ENCODE data around the gene BRD9.

DNA sequence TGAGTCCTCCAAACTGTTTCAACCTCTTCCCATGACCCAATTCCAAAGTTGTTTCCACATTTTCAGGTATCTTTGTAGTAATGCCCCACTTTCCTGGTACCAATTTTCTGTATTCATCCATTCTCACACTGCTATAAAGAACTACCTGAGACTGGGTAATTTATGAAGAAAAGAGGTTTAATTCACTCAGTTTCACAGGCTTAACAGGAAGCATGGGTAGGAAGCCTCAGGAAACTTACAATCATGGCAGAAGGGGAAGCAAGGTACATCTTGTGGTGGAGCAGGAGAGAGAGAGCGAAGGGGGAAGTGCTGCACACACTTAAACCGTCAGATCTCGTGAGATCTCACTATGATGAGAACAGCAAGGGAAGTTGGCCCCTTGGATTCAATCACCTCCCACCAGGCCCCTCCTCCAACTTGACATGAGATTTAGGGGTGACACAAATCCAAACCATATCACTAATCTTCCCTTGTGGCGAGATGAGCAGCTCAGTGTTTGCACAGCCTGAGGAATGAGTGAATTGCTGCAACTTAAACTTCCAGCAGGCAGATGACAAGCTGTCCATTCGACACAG, 43.0 kb upstream of the BRD9 start:
- no peak for TF ChIP-seq POLR2A (IDR thresholded peaks at IDR 0.05)
- TF ChIP-seq, protein P1, sequence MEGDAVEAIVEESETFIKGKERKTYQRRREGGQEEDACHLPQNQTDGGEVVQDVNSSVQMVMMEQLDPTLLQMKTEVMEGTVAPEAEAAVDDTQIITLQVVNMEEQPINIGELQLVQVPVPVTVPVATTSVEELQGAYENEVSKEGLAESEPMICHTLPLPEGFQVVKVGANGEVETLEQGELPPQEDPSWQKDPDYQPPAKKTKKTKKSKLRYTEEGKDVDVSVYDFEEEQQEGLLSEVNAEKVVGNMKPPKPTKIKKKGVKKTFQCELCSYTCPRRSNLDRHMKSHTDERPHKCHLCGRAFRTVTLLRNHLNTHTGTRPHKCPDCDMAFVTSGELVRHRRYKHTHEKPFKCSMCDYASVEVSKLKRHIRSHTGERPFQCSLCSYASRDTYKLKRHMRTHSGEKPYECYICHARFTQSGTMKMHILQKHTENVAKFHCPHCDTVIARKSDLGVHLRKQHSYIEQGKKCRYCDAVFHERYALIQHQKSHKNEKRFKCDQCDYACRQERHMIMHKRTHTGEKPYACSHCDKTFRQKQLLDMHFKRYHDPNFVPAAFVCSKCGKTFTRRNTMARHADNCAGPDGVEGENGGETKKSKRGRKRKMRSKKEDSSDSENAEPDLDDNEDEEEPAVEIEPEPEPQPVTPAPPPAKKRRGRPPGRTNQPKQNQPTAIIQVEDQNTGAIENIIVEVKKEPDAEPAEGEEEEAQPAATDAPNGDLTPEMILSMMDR (IDR thresholded peaks at IDR 0.05) = no peak
- no peak for TF ChIP-seq POLR2AphosphoS5 (IDR thresholded peaks at IDR 0.05)

Data from prostate gland (tissue), 2 donors.